HG03135 (cell line): ENCODE data around the gene KIDINS220.

ENCODE experiments used
- ATAC-seq: cut with Tn5 transposase; IDR thresholded peaks from one replicate; pipeline ENCODE4 v1.9.1; 2021; ENCODE audit warnings: mild to moderate bottlenecking, moderate library complexity; ENCODE audit not compliant: unreplicated experiment

KIDINS220 gene

GRCh38 chr2:8853426-8853825 is 16.0 kb upstream of the KIDINS220 start:
- no peak for ATAC-seq

GRCh38 chr2:8851811-8852560 is 14.6 kb upstream of the KIDINS220 start:
- no peak for ATAC-seq

GRCh38 chr2:8850845-8851487 is 13.6 kb upstream of the KIDINS220 start:
- ATAC-seq, result no peak

GRCh38 chr2:8849327-8849726 is 11.9 kb upstream of the KIDINS220 start:
- ATAC-seq, result no peak

- ATAC-seq, result no peak
Observed at GRCh38 chr2:8848328-8849100, 11.1 kb upstream of the KIDINS220 start.

- ATAC-seq, result no peak
Observed at GRCh38 chr2:8847400-8847799, 10.0 kb upstream of the KIDINS220 start.

- ATAC-seq, result no peak
Observed at GRCh38 chr2:8841932-8842331, 4.5 kb upstream of the KIDINS220 start.

GRCh38 chr2:8840475-8841091 is 3.2 kb upstream of the KIDINS220 start:
- ATAC-seq, result no peak

- no peak for ATAC-seq
Observed at GRCh38 chr2:8839189-8839965, 2.0 kb upstream of the KIDINS220 start.

GRCh38 chr2:8837795-8838140 is 355 bp upstream of the KIDINS220 start:
- peak; percentile 9 for ATAC-seq

GRCh38 chr2:8835279-8835678 is 2.1 kb downstream of the KIDINS220 start:
- no peak for ATAC-seq

GRCh38 chr2:8833853-8834252 is 3.6 kb downstream of the KIDINS220 start:
- ATAC-seq, result no peak

GRCh38 chr2:8831516-8831915 is 5.9 kb downstream of the KIDINS220 start:
- no peak for ATAC-seq

GRCh38 chr2:8827729-8828128 is 9.7 kb downstream of the KIDINS220 start:
- ATAC-seq, result no peak

- ATAC-seq, result no peak
Observed at GRCh38 chr2:8822218-8822617, 15.2 kb downstream of the KIDINS220 start.

GRCh38 chr2:8821276-8822217 is 15.9 kb downstream of the KIDINS220 start:
- ATAC-seq, result no peak

- ATAC-seq, result no peak
Observed at GRCh38 chr2:8819948-8820347, 17.5 kb downstream of the KIDINS220 start.

GRCh38 chr2:8819194-8819593 is 18.2 kb downstream of the KIDINS220 start:
- no peak for ATAC-seq

- no peak for ATAC-seq
Observed at GRCh38 chr2:8817221-8817620, 20.2 kb downstream of the KIDINS220 start.
